ENCODE results near the gene TMEM45B.
"Not testable (repeated sequence)": the region's sequence is repeated elsewhere in the genome, so short reads cannot be mapped to it uniquely, and the experiment has no call there.

TMEM45B gene

GRCh38 chr11:129813231-129813791 lies 2.3 kb upstream of the TMEM45B start:
- no peaks in the 10 kb centered on the region for H3K36me3 ChIP-seq (ENCODE audit: control insufficient read depth, insufficient read depth, low read length)

GRCh38 chr11:129814244-129815014 lies 1.2 kb upstream of the TMEM45B start:
- no peaks in the 10 kb centered on the region for H3K36me3 ChIP-seq (ENCODE audit: control insufficient read depth, insufficient read depth, low read length)
- H3K9me3 ChIP-seq (ENCODE audit: control insufficient read depth, insufficient read depth, low read length), result no peaks in the 10 kb centered on the region
- no peak overlapping the region for H3K4me3 ChIP-seq (ENCODE audit: low read depth, low read length)

More at GRCh38 chr11:129813231-129813791, 2.3 kb upstream of the TMEM45B start:
- H3K4me3 ChIP-seq (ENCODE audit: low read depth, low read length), result no peak overlapping the region
- no peaks in the 10 kb centered on the region for H3K9me3 ChIP-seq (ENCODE audit: control insufficient read depth, insufficient read depth, low read length)
- H3K4me1 ChIP-seq (ENCODE audit: control insufficient read depth, insufficient read depth, low read length), result no peaks in the 10 kb centered on the region
- H3K27me3 ChIP-seq (ENCODE audit: control insufficient read depth, insufficient read depth, low read length), result peaks cover 40% of the 10 kb centered on the region
- H3K9ac ChIP-seq (ENCODE audit: low read depth, low read length), result no peak overlapping the region

GRCh38 chr11:129817534-129818051 lies 1.9 kb downstream of the TMEM45B start:
- peaks cover 43% of the 10 kb centered on the region for H3K27me3 ChIP-seq (ENCODE audit: control insufficient read depth, insufficient read depth, low read length)
- H3K4me3 ChIP-seq (ENCODE audit: low read depth, low read length), result no peak overlapping the region
- no peaks in the 10 kb centered on the region for H3K9me3 ChIP-seq (ENCODE audit: control insufficient read depth, insufficient read depth, low read length)
- no peaks in the 10 kb centered on the region for H3K4me1 ChIP-seq (ENCODE audit: control insufficient read depth, insufficient read depth, low read length)
- H3K9ac ChIP-seq (ENCODE audit: low read depth, low read length), result no peak overlapping the region
- no peaks in the 10 kb centered on the region for H3K36me3 ChIP-seq (ENCODE audit: control insufficient read depth, insufficient read depth, low read length)

More at GRCh38 chr11:129814244-129815014, 1.2 kb upstream of the TMEM45B start:
- H3K27me3 ChIP-seq (ENCODE audit: control insufficient read depth, insufficient read depth, low read length), result peaks cover 43% of the 10 kb centered on the region
- H3K4me1 ChIP-seq (ENCODE audit: control insufficient read depth, insufficient read depth, low read length), result no peaks in the 10 kb centered on the region
- no peak overlapping the region for H3K9ac ChIP-seq (ENCODE audit: low read depth, low read length)

GRCh38 chr11:129818236-129818635 lies 2.6 kb downstream of the TMEM45B start:
- H3K4me3 ChIP-seq (ENCODE audit: low read depth, low read length); H3K9me3 ChIP-seq (ENCODE audit: control insufficient read depth, insufficient read depth, low read length); H3K4me1 ChIP-seq (ENCODE audit: control insufficient read depth, insufficient read depth, low read length); H3K36me3 ChIP-seq (ENCODE audit: control insufficient read depth, insufficient read depth, low read length); H3K9ac ChIP-seq (ENCODE audit: low read depth, low read length): not testable (repeated sequence)
- H3K27me3 ChIP-seq (ENCODE audit: control insufficient read depth, insufficient read depth, low read length), result peaks cover 43% of the 10 kb centered on the region

DNA sequence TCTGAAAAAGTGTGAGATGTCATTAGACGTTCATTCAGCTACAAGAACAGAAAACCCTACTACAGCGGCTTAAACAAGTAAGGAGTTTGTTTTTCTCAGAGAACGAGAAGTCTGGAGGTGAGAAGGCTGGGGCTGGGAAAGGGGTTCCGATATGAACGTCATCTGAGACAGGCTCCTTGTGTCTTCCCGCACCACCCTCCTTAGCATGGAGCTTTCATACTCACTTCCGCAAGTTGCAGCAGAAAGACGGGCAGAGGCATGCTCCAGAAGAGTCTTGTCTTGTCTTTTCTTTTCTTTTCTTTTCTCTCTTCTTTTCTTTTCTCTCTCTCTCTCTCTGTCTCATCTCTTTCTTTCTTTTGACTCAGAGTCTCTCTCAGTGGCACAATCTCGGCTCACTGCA lies 3.6 kb downstream of the TMEM45B start:
- no peak overlapping the region for H3K9ac ChIP-seq (ENCODE audit: low read depth, low read length)
- no peaks in the 10 kb centered on the region for H3K36me3 ChIP-seq (ENCODE audit: control insufficient read depth, insufficient read depth, low read length)
- H3K4me1 ChIP-seq (ENCODE audit: control insufficient read depth, insufficient read depth, low read length), result no peaks in the 10 kb centered on the region
- H3K9me3 ChIP-seq (ENCODE audit: control insufficient read depth, insufficient read depth, low read length), result no peaks in the 10 kb centered on the region
- H3K4me3 ChIP-seq (ENCODE audit: low read depth, low read length), result no peak overlapping the region
- H3K27me3 ChIP-seq (ENCODE audit: control insufficient read depth, insufficient read depth, low read length), result peaks cover 38% of the 10 kb centered on the region

DNA sequence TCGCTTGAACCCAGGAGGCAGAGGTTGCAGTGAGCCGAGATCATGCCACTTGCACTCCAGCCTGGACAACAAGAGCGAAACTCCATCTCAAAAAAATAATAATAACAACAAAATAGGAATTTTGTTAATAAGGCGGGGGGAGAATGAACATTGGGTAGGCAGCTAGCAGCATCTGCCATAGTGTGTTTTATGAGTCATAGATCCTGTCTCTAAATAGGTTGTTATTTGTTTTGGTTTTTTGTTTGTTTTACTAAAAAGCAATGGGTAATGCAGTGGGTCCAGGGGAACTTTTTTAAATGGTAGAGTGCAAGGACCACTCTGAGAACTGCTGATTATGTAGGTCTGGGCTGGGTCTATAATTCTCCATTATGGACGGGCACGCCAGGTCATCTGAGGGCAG lies 4.6 kb downstream of the TMEM45B start:
- not testable (repeated sequence) for H3K4me3 ChIP-seq (ENCODE audit: low read depth, low read length); H3K36me3 ChIP-seq (ENCODE audit: control insufficient read depth, insufficient read depth, low read length); H3K9me3 ChIP-seq (ENCODE audit: control insufficient read depth, insufficient read depth, low read length); H3K4me1 ChIP-seq (ENCODE audit: control insufficient read depth, insufficient read depth, low read length); H3K9ac ChIP-seq (ENCODE audit: low read depth, low read length)
- peaks cover 28% of the 10 kb centered on the region for H3K27me3 ChIP-seq (ENCODE audit: control insufficient read depth, insufficient read depth, low read length)

DNA sequence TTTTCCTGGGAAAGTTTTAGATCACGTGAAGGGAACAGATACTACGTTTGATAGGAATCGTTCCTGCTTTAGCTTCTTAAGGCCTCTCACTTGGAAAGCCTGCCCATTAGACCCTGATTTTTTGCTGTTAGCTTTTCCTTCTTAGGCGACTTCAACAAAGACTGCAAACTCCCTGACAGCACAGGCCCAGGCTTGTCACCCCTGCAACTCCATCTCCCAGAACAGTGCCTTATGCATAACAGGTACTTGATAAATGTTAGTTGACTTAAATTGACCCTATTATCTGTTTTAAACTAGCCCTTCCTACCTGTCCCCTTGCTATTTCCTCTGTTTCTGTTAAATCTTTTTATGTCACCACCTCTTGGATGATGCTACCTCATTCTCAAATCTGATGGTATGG lies 7.6 kb downstream of the TMEM45B start:
- not testable (repeated sequence) for H3K27me3 ChIP-seq (ENCODE audit: control insufficient read depth, insufficient read depth, low read length); H3K4me3 ChIP-seq (ENCODE audit: low read depth, low read length); H3K4me1 ChIP-seq (ENCODE audit: control insufficient read depth, insufficient read depth, low read length); H3K9ac ChIP-seq (ENCODE audit: low read depth, low read length); H3K9me3 ChIP-seq (ENCODE audit: control insufficient read depth, insufficient read depth, low read length); H3K36me3 ChIP-seq (ENCODE audit: control insufficient read depth, insufficient read depth, low read length)

DNA sequence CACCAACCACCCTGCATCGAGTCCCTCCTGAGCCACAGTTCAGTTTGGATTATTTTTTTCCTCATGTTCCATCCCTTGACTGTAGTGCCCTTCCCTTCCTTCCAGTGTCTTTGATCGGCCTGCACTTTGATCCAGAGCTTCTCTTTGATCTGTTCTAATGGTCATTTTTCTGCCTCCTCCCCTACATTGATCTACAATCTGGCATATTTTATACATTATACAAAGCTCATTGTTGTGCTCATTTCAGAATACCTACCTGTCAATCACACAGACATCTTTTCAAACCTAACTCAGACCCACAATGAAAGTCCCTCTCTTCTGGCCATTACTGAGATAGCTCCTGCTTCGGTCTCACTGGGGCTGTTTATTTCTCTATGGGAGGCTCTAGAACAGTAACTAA lies 8.2 kb downstream of the TMEM45B start:
- H3K27me3 ChIP-seq (ENCODE audit: control insufficient read depth, insufficient read depth, low read length); H3K9me3 ChIP-seq (ENCODE audit: control insufficient read depth, insufficient read depth, low read length); H3K36me3 ChIP-seq (ENCODE audit: control insufficient read depth, insufficient read depth, low read length); H3K9ac ChIP-seq (ENCODE audit: low read depth, low read length); H3K4me1 ChIP-seq (ENCODE audit: control insufficient read depth, insufficient read depth, low read length); H3K4me3 ChIP-seq (ENCODE audit: low read depth, low read length): not testable (repeated sequence)

DNA sequence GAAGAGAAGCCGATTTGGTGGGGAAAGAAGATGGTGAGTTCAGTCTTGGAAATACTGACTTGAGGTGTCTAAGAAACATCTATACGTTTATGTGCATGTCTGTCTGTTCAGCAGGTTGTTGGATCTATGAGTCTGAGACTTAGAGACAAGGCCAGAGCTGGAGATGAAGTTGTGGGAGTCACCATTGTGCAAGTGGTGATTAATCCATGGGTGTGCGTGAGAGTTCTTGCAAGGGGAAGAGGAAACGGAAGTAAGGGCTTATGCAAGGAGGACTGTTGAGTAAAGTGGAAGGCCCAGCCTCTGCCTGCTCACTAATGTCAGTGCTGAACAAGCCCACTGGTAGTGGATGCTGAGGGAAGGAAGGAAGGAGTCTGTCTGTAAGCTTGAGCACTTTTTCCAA lies 9.7 kb downstream of the TMEM45B start:
- no peaks in the 10 kb centered on the region for H3K4me1 ChIP-seq (ENCODE audit: control insufficient read depth, insufficient read depth, low read length)
- H3K9ac ChIP-seq (ENCODE audit: low read depth, low read length), result no peak overlapping the region
- no peaks in the 10 kb centered on the region for H3K9me3 ChIP-seq (ENCODE audit: control insufficient read depth, insufficient read depth, low read length)
- no peak overlapping the region for H3K4me3 ChIP-seq (ENCODE audit: low read depth, low read length)
- no peaks in the 10 kb centered on the region for H3K27me3 ChIP-seq (ENCODE audit: control insufficient read depth, insufficient read depth, low read length)
- H3K36me3 ChIP-seq (ENCODE audit: control insufficient read depth, insufficient read depth, low read length), result no peaks in the 10 kb centered on the region

GRCh38 chr11:129828301-129828836 lies 12.7 kb downstream of the TMEM45B start:
- no peak overlapping the region for H3K4me3 ChIP-seq (ENCODE audit: low read depth, low read length)

GRCh38 chr11:129829497-129829896 lies 13.8 kb downstream of the TMEM45B start:
- not testable (repeated sequence) for H3K27me3 ChIP-seq (ENCODE audit: control insufficient read depth, insufficient read depth, low read length); H3K9ac ChIP-seq (ENCODE audit: low read depth, low read length); H3K9me3 ChIP-seq (ENCODE audit: control insufficient read depth, insufficient read depth, low read length); H3K4me3 ChIP-seq (ENCODE audit: low read depth, low read length); H3K4me1 ChIP-seq (ENCODE audit: control insufficient read depth, insufficient read depth, low read length); H3K36me3 ChIP-seq (ENCODE audit: control insufficient read depth, insufficient read depth, low read length)

More at GRCh38 chr11:129828301-129828836, 12.7 kb downstream of the TMEM45B start:
- H3K9me3 ChIP-seq (ENCODE audit: control insufficient read depth, insufficient read depth, low read length), result no peaks in the 10 kb centered on the region
- H3K36me3 ChIP-seq (ENCODE audit: control insufficient read depth, insufficient read depth, low read length), result no peaks in the 10 kb centered on the region
- no peak overlapping the region for H3K9ac ChIP-seq (ENCODE audit: low read depth, low read length)
- H3K4me1 ChIP-seq (ENCODE audit: control insufficient read depth, insufficient read depth, low read length), result no peaks in the 10 kb centered on the region
- no peaks in the 10 kb centered on the region for H3K27me3 ChIP-seq (ENCODE audit: control insufficient read depth, insufficient read depth, low read length)

DNA sequence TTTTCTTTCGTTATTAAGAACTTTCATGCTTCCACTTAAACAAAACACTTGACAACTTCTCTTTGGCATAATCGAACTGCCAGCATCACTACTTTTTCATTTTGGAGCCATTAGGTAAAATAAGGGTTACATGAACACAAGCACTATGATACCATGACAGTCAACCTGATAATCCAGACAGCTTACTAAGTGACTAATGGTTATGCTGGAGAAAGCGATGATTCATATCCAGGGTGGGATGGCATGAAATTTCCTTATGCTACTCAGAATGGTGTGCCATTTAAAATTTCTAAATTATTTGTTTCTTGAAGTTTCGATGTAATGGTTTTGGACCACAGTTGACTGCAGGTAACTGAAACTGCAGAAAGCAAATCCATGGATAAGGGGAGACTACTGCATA lies 15.6 kb downstream of the TMEM45B start:
- H3K9me3 ChIP-seq (ENCODE audit: control insufficient read depth, insufficient read depth, low read length); H3K4me1 ChIP-seq (ENCODE audit: control insufficient read depth, insufficient read depth, low read length); H3K4me3 ChIP-seq (ENCODE audit: low read depth, low read length); H3K36me3 ChIP-seq (ENCODE audit: control insufficient read depth, insufficient read depth, low read length); H3K9ac ChIP-seq (ENCODE audit: low read depth, low read length); H3K27me3 ChIP-seq (ENCODE audit: control insufficient read depth, insufficient read depth, low read length): not testable (repeated sequence)

All from iPS-15b (cell line).